SKM-1 (cell line): Measurements from ENCODE around the gene EXOC5.

Experiments
- DNase-seq: peaks from one replicate; lab custom pipeline; 2025; ENCODE audit not compliant: unreplicated experiment; lab: John Stamatoyannopoulos, UW

Gene EXOC5

GRCh38 chr14:57268161-57269069 lies at the start of gene EXOC5, which contains the start of gene AP5M1:
TSS of gene EXOC5 (minus strand) at chr14:57268905. CDS start at chr14:57268648, 257 bp downstream.
TSS of gene AP5M1 (plus strand) at chr14:57268971. CDS start at chr14:57269315, 344 bp downstream.
- DNase-seq: peak; percentile 54

- no peak for DNase-seq
Measured at GRCh38 chr14:57317248-57317833, 48.6 kb upstream of the EXOC5 start.

GRCh38 chr14:57314396-57315089 lies 45.8 kb upstream of the EXOC5 start:
- no peak for DNase-seq

GRCh38 chr14:57302883-57303282 lies 34.2 kb upstream of the EXOC5 start:
- DNase-seq: no peak

GRCh38 chr14:57299511-57299910 lies 30.8 kb upstream of the EXOC5 start:
- no peak for DNase-seq

GRCh38 chr14:57297852-57298251 lies 29.1 kb upstream of the EXOC5 start:
- no peak for DNase-seq

GRCh38 chr14:57295239-57295638 lies 26.5 kb upstream of the EXOC5 start:
- DNase-seq: no peak

GRCh38 chr14:57293866-57294837 lies 25.4 kb upstream of the EXOC5 start:
- DNase-seq: no peak

GRCh38 chr14:57291692-57292647 lies 23.3 kb upstream of the EXOC5 start:
- no peak for DNase-seq

GRCh38 chr14:57290751-57291150 lies 22.0 kb upstream of the EXOC5 start:
- no peak for DNase-seq

GRCh38 chr14:57287745-57288144 lies 19.0 kb upstream of the EXOC5 start:
- DNase-seq: no peak

- DNase-seq: no peak
Measured at GRCh38 chr14:57277062-57277461, 8.4 kb upstream of the EXOC5 start.

- no peak for DNase-seq
Measured at GRCh38 chr14:57275023-57275664, 6.4 kb upstream of the EXOC5 start.

GRCh38 chr14:57274551-57274950 lies 5.8 kb upstream of the EXOC5 start:
- no peak for DNase-seq

- no peak for DNase-seq
Measured at GRCh38 chr14:57273236-57273635, 4.5 kb upstream of the EXOC5 start.

- DNase-seq: no peak
Measured at GRCh38 chr14:57266065-57266464, 2.6 kb downstream of the EXOC5 start.

GRCh38 chr14:57262117-57262516 lies 6.6 kb downstream of the EXOC5 start:
- no peak for DNase-seq

GRCh38 chr14:57261604-57262003 lies 7.1 kb downstream of the EXOC5 start:
- no peak for DNase-seq

GRCh38 chr14:57259672-57260071 lies 9.0 kb downstream of the EXOC5 start:
- no peak for DNase-seq
